GM20431 (cell line): ENCODE results near the gene FAM50B.

ENCODE experiments used
- in situ Hi-C: fragments of 300-500 bp; cut with MseI, MboI; formaldehyde crosslinking; loops from one replicate; pipeline ENCODE4 v1.15.0; 2020; ENCODE audit warnings: low sequenced_read_pairs; ENCODE audit not compliant: unreplicated experiment

FAM50B gene

GRCh38 chr6:3888153-3888957, 39.2 kb downstream of the FAM50B start:
- in situ Hi-C loops: no loop called here

GRCh38 chr6:3890047-3890446, 40.9 kb downstream of the FAM50B start:
- in situ Hi-C loops: no loop called here

DNA sequence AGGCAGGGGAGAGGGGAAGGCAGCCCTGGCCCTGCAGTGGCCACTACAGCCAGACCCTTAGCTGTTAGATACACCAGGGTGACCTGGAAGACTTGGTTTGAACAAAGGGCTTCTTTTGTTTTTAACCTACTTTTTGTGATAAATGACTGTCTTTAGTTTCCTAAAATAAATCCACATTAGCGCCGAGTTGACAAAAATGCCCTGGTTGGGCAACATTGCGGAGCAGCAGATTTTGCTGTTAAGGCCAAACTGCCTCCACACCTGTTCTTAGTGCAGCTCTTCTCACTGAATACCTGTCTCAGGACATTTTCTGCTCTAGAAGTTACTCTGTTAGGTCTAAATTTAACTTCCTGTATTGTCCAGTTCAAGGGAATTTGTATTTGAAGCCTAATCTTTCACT, 42.7 kb downstream of the FAM50B start:
- in situ Hi-C loops: no loop called here

- in situ Hi-C loops: no loop called here
These were observed 43.4 kb downstream of the FAM50B start for GRCh38 chr6:3892603-3893002.

DNA sequence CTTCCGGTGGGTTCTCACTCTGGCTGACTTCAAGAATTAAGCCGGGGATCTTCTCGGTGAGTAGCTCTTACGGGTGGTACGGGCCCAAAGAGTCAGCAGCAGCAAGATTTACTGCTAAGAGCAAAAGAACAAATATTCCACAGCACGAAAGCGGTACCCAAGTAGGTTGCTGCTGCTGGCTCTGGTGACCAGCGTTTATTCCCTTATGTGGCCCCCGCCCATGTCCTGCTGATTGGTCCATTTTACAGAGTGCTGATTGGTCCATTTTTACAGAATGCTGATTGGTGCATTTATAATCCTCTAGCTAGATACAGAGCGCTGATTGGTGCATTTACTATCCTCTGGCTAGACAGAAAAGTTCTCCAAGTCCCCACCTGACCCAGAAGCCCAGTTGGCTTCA, 44.3 kb downstream of the FAM50B start:
- in situ Hi-C loops: no loop called here

GRCh38 chr6:3893917-3894316, 44.7 kb downstream of the FAM50B start:
- in situ Hi-C loops: no loop called here

DNA sequence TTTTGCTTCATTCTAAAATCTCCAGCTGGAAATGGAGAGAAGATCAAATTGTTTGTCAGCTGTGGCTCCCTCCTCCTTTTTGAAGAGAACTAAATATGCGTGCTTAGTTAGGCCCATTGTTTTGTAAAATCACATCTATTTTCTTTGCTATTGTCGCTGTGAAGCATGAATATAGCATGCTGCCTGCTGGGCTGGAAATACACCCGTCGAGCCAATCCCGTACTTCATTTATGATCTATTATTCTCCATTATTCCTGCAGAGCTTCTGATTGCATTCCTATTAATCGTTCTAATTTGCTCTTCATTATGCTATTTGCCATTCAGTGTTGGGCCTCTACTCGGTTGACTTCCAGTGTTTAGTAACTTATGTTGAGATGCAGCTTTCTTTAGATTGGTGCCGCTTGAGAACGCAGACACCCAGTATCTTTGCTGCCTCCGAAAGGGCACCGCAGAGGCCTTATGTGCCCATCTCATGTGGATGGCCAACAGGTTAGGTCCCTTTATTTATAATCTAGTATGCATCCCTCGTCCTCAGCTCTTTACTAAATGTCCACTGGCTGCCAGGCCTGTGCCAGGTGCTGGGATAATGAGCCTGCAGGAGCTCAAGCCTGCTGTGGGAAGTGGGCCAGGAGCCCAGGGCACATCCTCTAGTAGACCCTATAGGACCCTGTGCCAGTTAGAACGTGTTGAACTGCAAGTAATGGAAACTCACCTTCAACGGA, 45.6 kb downstream of the FAM50B start:
- in situ Hi-C loops: no loop called here

DNA sequence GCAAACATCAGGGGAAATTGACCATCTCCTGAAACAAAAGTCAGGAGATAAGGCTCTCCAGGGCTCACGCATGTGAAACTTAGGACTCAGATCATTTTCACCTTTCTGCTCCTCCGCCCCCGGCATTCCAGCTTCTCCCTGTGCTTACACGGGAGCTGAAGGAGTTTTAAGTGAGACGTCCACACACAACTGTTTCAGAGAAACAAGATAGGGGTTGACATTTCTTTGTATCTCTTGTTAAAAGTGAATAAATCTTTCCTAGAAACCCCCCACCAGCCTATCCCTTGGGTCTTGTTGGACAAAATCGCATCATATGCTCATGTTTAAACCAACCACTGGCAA, 46.1 kb downstream of the FAM50B start:
- in situ Hi-C loops: no loop called here

DNA sequence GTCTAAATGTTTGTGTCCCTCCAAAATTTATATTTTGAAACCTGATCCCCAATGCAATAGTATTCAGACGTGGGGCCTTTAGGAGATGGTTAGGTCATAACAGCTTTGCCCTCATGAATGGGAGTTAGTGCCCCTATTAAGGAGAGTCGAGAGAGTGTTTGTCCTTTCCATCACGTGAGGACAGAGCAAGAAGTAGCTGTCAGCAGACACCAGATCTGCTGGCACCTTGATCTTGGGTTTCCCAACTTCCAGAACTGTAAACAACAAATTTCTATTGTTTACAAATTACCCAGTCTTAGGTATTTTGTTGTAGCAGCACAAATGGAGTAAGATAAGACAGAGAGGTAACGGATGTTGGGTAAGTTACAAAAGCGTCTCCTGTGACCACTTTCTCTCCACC, 46.6 kb downstream of the FAM50B start:
- in situ Hi-C loops: no loop called here

DNA sequence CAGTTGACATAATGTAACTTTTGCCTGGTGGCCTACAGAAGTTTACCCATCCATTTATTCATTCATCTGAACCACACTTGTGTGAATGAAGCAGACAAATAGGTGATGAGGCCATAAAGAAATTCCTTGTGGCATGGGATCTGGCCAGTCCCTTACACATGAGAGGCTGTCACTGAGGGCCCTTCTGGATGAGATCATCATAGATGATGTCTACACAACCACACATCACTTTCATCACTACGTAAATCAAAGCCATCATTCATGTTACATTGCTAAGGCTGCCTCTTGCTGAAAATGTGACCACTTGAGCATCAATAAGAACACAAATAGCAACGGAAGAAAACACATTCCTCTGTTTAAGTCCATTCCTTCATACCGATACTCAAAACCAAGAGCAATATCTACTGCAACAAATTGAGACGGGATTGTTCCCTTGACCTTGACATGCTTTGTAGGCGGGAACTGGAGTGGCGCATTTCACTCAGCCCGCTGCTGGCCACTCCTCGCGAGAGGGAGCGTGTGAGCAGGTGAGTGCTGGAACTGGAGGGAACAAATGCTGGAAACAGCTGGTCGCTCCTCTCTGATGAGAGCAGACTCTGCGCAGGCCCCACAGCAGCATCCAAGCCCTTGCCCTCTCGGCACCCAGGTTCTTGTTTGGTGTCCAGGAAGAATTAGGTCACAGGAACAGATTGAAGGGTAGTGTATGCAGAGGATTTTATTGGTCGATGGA, 49.3 kb downstream of the FAM50B start:
- in situ Hi-C loops: no loop called here

GRCh38 chr6:3899061-3899460, 49.9 kb downstream of the FAM50B start:
- in situ Hi-C loops: no loop called here

- in situ Hi-C loops: no loop called here
These were observed 50.8 kb downstream of the FAM50B start for GRCh38 chr6:3899970-3900439.
